ENCODE results near the gene CDK15.

CDK15 gene

DNA sequence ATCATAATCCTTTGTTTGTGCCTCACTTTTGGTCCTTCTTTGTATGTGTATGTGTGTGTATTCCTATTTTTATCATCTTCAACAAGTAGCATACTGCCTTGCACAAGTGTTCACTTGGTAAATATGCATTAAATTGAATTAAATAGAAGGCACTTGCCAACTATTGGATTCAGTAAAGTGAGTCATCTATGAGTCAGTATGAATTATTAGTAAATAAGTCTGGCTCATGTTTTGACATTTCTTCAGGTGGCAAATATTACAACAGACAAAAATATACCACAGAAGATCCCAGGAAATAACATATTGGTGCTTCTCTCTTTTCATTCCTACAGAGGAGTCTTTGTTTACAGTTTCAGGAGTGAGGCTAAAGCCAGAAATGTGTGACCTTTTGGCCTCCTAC is 84.1 kb downstream of the CDK15 start:
- no peak for DNase-seq
- in situ Hi-C loops (cut with MboI; ENCODE audit: low pct_unique_long_range_greater_than_20kb, low sequenced_read_pairs), result no loop called here

DNA sequence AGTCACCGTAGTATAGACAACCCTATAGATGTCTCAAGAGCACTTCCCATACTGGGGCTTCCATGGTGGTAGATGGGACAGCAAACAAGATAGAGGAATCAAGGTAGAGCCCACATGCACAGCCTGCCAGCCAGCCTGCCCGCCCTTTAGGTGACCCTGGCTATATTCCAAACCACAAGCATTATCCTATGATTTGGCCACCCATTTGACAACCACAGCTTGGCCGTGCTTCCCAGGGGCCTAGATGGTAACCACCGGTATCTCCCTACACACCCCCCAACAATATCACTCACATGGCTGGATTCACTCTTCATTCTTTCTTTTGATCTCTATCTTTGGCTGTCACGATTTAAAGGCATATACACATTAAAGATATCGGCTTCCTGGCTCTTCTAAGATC is 85.3 kb downstream of the CDK15 start:
- in situ Hi-C loops (cut with MboI; ENCODE audit: low pct_unique_long_range_greater_than_20kb, low sequenced_read_pairs), result no loop called here
- DNase-seq, result no peak

DNA sequence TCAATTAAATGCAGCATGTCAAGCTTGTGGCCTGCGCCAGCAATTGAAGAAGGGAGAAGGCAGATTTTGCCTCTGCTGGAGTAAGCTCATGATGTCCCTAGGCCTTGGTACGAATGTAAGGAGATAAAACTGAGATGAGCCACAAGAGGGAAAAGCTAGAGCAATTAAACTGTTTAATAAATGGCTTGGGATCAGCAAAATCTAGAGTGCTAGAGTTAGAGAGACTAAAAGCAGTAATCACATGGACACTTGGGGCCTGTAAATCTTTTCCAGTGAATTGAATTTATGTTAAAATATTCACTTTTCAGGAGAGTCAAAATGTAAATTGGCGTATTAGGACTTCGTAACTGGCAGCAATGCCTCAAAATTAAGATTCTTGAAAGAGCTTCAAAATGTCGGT is 86.2 kb downstream of the CDK15 start:
- in situ Hi-C loops (cut with MboI; ENCODE audit: low pct_unique_long_range_greater_than_20kb, low sequenced_read_pairs), result no loop called here
- no peak for DNase-seq

DNA sequence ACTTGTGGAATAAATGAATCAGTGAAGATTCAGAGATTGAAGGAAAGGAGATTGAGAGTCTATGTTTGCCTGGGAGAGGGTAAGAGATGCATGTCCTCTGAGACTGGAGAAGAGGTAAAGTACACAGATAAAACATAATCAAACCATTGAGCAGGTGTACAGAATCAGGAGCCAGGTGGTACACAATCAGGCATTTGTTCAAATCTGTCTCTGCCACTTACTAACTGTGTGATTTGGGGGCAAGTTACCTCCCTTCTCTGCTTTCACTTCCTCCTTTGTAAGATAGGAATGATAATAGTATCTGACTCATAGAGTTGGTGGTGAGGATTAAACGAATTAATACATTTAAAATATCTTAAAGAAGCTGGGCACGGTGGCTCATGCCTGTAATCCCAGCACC is 94.0 kb downstream of the CDK15 start:
- DNase-seq, result peak; percentile 47
- in situ Hi-C loops (cut with MboI; ENCODE audit: low pct_unique_long_range_greater_than_20kb, low sequenced_read_pairs), result no loop called here

DNA sequence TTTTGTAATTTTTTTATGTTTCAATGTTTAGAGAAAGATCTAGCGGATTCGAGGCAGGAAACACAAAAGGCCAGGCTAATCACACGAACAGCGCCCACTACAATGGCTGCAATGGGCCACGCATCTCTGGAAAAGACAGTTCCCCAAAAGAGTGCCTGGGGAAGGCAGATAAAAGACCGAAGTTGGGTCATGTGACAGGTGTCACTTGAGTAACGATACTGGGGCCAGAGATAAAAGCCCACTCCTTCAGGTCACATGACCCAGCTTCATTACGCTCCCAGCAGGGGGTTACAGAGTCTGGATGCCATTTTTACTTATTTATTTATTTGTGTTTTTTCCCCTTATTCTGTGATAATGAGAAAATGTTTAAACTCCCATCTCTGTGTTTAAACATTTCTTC is 95.4 kb downstream of the CDK15 start:
- peak; percentile 93 for DNase-seq
- in situ Hi-C loops (cut with MboI; ENCODE audit: low pct_unique_long_range_greater_than_20kb, low sequenced_read_pairs), result no loop called here

DNA sequence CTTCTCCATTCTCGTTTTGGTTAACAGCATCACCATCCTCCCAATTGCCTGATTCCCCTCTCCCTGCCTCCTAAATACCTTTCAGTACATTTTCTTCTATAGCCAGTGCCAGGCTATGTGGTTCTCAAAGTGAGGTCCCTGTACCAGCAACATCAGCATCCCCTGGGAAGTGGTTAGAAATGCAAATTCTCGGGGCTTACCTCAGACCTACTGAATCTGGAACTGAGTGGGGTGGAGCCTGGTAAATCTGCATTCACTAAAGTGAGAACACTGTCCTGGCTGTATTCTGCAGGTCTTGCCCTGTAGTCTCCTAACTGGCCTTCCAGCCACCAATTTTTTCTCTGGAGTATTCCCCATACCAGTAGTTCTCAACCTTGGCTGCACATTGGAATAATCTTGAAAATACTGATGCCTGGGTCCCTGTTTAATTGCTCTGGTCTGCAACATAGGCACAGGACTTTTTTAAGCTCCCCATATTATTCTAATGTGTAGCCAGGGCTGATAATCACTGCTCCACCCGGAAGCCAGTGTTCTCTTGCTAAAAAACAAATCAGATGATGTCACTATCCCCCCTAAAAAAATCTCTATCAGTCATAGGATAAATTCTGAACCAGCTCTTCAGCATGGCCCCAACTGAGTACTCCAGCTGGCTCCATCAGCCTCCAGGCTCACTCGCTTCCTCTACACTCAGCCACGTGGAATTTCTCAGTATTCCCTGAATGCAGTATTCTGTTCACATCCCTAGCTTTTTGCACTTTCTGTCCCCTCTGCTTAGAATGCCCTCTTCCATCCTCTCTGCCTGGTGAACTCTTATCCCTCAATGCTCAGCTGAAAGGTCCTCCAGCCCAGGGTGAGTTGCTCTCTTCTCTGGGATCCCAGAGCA is 98.4 kb downstream of the CDK15 start:
- DNase-seq, result no peak
- in situ Hi-C loops (cut with MboI; ENCODE audit: low pct_unique_long_range_greater_than_20kb, low sequenced_read_pairs), result no loop called here

DNA sequence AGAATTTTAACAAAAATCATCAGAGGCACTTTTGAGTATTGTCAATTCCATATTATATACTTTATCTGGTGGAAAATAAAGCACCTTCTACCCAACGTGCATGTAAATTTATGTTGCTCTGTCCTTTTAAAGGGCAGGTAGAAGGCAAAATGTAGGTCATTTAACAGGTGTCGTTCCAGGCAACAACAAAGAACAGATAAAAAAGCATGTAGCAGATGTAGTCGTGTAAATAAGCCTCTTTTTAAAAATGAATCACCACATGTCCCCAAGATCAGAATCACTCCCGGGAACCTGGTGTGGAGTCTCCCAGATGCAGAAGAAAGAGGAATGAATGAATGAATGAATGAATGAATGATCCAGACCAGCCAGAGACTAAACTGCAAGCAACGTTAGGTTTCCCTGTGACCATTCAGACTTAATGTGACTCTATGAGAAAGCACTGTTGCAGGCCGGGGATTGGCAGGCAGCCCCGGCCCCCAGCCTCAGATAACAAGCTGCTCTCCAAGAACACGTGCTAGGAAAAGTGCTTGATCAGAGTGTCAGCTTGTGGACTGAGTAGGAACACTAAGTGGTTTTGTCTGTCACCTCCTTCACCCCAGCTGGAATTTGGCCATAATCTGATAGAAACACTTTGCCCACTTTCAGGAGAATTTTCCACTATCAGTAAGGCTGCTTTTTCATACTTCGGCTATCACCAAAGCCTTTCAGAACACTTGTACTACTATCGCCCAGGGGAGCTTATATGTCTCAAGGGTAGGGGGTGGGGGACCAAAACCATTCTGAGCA is 100.6 kb downstream of the CDK15 start:
- in situ Hi-C loops (cut with MboI; ENCODE audit: low pct_unique_long_range_greater_than_20kb, low sequenced_read_pairs), result no loop called here

DNA sequence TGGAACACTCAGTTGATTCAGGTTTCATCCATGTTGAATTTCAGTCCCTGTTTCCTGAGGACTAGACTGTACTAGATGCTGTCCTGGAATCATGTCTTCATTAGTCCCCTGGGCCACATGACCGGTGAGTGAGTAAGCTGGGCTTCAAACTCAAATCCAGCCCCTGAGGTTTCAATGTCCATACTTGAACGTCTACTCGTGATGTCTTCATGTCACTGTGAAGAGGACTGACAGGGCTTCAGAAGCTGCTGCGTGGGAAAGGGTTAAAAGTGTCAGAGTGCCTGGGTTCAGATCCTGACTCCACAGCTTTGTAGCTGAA is 101.2 kb downstream of the CDK15 start:
- in situ Hi-C loops (cut with MboI; ENCODE audit: low pct_unique_long_range_greater_than_20kb, low sequenced_read_pairs), result no loop called here
- DNase-seq, result no peak

More for the DNA sequence above, 100.6 kb downstream of the CDK15 start:
- DNase-seq, result no peak

DNA sequence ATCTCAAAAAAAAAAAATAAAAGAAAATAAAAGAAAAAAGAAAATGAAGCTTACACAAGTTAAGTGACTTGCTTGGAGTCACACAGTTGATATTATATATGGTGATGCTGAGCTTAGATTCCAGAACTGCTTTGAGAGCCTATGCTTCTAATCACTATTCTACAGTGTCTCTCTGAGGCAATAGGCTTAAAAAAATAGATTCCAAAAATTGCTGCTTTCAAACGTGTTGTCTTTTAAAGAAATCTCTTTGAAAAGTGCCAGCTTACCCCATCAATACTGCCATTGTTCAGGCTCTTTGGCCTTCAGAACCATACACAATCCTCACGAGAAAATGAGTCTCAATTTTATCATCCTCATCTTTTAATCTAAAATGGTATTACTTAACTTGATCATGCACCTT is 102.6 kb downstream of the CDK15 start:
- in situ Hi-C loops (cut with MboI; ENCODE audit: low pct_unique_long_range_greater_than_20kb, low sequenced_read_pairs), result no loop called here
- no peak for DNase-seq

DNA sequence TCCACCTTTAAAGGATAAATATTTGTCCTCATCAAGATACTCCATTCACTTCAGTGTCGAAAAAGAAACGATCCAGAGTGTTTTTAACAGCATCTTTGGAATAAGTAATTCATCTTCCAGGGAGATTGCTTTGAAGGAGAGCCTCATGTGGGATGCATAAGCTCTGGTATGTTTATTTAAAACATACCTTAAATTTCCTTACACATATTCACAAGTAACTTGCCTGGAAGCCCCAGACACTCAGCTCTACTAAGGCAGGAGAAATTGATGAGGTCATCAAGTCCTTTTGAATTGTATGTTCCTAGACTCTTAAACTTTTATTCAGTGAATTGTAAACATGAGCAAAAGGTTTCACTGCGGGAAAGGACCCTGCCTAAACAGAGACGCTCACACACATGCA is 103.0 kb downstream of the CDK15 start:
- in situ Hi-C loops (cut with MboI; ENCODE audit: low pct_unique_long_range_greater_than_20kb, low sequenced_read_pairs), result no loop called here
- no peak for DNase-seq

DNA sequence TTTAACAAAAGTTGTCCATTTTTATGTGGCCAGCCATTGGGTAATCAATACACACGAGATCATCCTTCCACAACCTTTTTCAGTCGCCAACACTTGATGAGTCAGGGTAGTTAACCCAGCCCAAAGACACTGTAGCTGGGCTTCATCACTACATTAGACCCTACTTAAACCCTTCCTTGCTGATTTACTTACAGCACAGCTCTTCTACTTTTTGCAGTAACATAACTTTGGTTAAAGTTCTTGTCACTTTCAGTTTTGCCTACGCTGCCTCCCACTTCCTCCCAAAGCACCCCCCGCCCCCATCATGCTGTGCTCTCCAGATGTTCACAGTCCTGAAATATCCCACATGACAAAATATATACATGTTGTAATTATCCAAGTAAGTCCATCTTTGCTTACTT is 103.6 kb downstream of the CDK15 start:
- peak; percentile 72 for DNase-seq
- in situ Hi-C loops (cut with MboI; ENCODE audit: low pct_unique_long_range_greater_than_20kb, low sequenced_read_pairs), result no loop called here

DNA sequence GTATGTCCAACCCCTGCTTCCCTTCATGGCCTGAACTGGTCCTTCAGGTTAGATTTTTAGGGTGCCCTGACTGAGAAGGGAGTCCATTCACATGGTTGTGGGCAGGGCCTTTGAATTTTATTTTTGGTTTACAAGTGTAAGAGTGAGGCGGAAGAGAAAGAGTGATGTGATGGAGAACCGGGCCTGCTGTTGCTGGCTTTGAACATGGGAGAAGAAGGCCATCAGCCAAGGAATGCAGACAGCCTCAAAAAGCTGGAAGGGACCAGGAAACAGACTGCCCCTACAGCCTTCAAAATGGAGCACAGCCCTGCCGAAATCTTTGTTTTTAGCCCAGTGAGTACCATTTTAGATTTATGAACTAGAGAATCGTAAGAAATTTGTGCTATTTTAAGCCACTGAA is 105.0 kb downstream of the CDK15 start:
- DNase-seq, result no peak
- in situ Hi-C loops (cut with MboI; ENCODE audit: low pct_unique_long_range_greater_than_20kb, low sequenced_read_pairs), result no loop called here

DNA sequence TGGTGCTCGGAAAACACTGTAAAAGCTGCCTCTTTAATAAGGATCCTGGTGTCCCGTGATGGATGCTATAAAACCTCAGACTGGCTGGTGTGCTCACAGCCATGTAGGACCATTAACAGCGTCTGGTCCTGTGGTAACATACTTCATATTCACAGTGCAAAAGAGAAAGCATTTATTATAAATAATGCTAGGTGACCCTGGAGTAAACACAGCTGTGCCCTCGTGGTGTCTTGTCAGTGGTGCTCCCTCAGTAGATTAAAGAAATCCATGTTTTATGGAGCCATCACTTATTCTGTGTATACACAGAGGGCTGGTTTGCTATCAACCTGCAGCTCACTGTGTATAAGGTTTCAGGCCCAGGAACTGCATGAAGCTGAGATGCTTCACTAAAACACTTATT is 106.9 kb downstream of the CDK15 start:
- in situ Hi-C loops (cut with MboI; ENCODE audit: low pct_unique_long_range_greater_than_20kb, low sequenced_read_pairs), result no loop called here
- DNase-seq, result no peak

DNA sequence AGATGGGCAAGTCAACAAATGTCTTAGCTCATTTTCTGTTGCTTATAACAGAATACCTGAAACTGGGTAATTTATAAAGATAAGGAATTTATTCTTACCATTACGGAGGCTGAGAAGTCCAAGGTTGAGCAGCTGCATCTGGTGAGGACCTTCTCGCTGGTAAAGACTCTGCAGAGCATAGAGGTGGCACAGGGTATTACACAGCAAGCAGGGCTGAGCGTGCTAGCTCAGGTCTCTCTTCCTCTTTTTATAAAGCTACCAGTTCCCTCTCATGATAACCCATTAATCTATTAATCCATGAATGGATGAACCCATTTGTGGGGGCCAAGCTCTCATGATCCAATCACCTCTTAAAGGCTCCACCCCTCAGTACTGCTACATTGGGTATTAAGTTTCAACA is 109.1 kb downstream of the CDK15 start:
- peak; percentile 57 for DNase-seq
- in situ Hi-C loops (cut with MboI; ENCODE audit: low pct_unique_long_range_greater_than_20kb, low sequenced_read_pairs), result no loop called here

DNA sequence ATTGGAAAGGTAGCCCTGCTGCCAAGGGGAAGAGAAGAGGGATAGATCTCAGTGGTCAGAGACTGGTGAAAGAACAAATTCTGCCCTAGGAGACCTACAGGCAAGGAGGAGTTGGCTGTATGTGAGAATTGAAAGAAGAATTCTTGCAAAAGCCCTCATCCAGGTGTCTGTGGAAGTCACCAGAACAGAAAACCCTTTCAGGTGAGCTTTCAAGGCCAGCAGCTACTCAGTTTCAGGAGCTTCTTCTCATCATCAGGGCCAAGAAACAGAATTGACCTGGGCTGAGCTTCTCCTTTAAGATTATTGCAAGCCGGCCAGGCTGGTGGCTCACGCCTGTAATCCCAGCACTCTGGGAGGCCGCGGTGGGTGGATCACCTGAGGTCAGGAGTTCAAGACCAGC is 110.2 kb downstream of the CDK15 start:
- in situ Hi-C loops (cut with MboI; ENCODE audit: low pct_unique_long_range_greater_than_20kb, low sequenced_read_pairs), result no loop called here
- DNase-seq, result no peak

DNA sequence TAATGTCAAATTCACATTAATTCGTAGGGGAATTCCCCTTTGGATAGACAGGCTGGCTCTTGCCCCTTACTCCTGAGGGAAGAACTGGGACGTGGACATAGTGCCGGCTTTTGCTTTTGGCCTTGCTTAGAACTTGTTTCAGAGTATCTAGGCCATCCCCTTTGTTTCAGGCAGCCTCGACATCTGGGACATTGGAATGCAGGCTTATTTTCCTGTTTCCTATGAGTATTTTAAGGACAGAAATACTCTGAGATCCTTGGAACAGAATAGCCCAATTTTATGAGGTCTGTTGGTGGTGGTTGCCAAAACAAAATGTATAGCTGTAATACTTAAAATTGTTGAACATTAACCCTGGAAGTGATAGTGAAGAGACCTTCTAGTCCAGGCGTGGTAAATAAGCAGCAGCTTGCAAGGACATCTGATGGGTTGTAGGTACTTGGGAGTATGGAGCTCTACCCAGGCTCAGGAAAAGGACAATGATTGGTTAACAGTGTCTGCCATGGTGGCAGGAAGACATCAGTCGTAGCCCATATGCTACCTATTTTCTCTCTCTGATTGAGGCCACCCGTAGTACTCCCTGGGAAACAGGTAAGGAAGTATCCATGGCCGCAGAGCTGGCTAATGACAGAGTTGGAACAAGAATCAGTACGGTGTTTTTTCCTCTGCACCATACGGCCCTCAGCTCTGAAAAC is 112.4 kb downstream of the CDK15 start:
- no peak for DNase-seq
- in situ Hi-C loops (cut with MboI; ENCODE audit: low pct_unique_long_range_greater_than_20kb, low sequenced_read_pairs), result no loop called here

DNA sequence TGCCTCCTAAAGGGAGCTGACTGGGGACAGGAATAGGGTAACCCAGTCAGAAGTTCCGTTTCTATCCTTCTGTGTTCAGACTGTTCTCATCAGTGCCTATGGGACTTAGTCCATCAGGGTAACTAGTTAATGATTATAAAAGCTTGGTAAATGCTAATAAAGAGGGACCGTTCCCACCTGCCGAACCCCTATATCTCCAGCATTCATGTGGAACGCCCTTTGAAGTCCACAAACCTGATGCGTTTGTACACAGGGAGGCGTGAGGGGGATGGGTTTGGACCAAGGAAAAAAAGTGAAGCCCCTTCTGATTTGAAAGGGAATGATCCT is 112.9 kb downstream of the CDK15 start:
- in situ Hi-C loops (cut with MboI; ENCODE audit: low pct_unique_long_range_greater_than_20kb, low sequenced_read_pairs), result no loop called here
- no peak for DNase-seq

DNA sequence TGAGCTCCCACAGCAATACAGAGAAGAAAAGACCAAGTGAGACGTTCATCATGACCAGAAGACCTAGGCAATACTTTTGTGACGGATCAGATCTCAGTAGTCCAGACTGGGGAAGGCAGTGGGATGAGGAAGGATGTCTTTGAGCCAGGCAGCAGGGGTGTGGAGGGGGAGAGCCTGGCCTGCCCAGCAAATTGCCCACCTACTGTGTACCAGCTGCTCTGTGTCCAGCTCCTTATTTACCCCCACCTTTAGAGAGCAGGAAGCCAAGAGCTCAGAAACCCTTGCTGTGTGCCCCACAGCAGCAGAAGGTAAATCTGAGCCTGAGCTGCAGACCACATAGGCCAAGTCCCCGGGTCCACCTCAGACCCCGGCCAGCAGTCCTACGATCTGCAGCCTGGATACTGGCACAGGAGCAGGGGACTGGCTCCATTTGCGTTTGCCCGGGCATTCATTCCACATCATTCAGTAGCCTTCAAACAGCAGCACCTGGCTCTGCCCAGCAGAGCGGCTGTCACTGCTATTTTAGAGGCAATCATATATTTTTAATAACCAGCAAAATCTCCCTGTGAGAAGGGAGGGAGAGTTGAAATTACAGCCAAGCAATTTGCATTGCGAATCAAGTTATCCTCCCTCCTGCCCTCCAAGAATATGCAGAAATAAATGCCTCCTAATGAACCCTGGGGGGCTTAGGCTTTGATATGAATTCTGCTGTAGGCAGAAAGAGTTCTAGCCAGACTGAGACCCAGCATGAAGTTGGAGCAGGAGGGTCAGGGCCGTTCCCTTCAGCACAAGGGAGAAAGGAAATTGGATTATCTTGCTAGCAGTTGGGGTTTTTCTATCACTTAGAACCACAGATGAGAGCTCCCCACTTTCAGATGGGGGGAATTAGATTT is 117.3 kb downstream of the CDK15 start:
- in situ Hi-C loops (cut with MboI; ENCODE audit: low pct_unique_long_range_greater_than_20kb, low sequenced_read_pairs), result no loop called here
- no peak for DNase-seq

DNA sequence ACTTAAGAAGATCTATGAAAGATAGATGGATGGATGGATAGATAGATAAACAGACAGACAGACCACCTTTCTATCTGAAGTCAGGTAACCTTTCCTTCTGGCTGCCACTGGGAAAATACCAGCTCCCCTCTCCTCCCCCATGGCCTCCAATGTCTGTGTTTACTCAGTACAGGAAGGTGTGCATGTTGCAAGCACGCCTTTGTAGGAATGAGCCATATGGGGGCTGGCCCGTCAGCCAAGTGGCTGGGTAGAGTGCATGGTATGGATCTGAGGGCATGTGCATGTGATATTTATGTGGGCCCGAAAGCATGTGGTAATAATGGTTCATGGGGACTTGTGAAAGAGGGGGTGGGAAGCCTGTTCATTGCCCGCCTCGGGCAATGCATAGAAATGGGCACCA is 118.1 kb downstream of the CDK15 start:
- in situ Hi-C loops (cut with MboI; ENCODE audit: low pct_unique_long_range_greater_than_20kb, low sequenced_read_pairs), result no loop called here
- DNase-seq, result no peak
